IMR-90 (cell line): Measurements from ENCODE around the gene NCKIPSD. TPM values are rescaled to one million over a fixed set of nuclear protein-coding genes. Genes with fewer than 3 reads are reported as not detected.
A peak's percentile ranks its signal among the peaks of the same experiment; 100 is the strongest.

Experiments used
- ATAC-seq: fragments of 200-7000 bp; cut with Tn5 transposase; 2 replicates; pipeline ENCODE4 v1.9.1; 2020; ENCODE audit warnings: low read depth, mild to moderate bottlenecking, moderate library complexity
- BruUV-seq: library from RNA; stranded (reverse); fragments of 400-500 nt; replicated peaks from 2 replicates; lab custom pipeline; 2021; lab: Mats Ljungman, UMichigan
- CTCF ChIA-PET: fragments of 300-600 bp; formaldehyde crosslinking; extraction: SDS; loops from one replicate; lab custom pipeline; 2021; ENCODE audit warnings: antibody characterized with exemption; lab: Yijun Ruan, JAX
- POLR2A ChIA-PET: fragments of 300-600 bp; sonication (Branson Sonifier 250); formaldehyde crosslinking; loops from one replicate; lab custom pipeline; 2022; ENCODE audit warnings: antibody characterized with exemption; ENCODE audit not compliant: unreplicated experiment; lab: Charles Lee
- DNase-seq: peaks from one replicate; pipeline ENCODE4 v3.0.0; 2013
- H2AFZ ChIP-seq: replicated peaks from 2 replicates; pipeline ENCODE3; 2013; ENCODE audit warnings: low read length, mild to moderate bottlenecking; ENCODE audit not compliant: poor library complexity
- H2AK5ac ChIP-seq: 2 replicates; pipeline ENCODE4 v1.6.1; 2013; ENCODE audit warnings: low read depth, low read length, inconsistent platforms
- H2AK9ac ChIP-seq: replicated peaks from 2 replicates; pipeline ENCODE3; 2013; ENCODE audit warnings: mild to moderate bottlenecking, low read depth, low read length, moderate library complexity; ENCODE audit not compliant: poor library complexity
- H2BK120ac ChIP-seq: 2 replicates; pipeline ENCODE4 v1.6.1; 2013; ENCODE audit warnings: low read depth, low read length, inconsistent platforms
- H2BK15ac ChIP-seq: 3 replicates; pipeline ENCODE4 v1.6.1; 2013; ENCODE audit warnings: low read depth, low read length, inconsistent platforms
- H2BK20ac ChIP-seq: 2 replicates; pipeline ENCODE4 v1.6.1; 2013; ENCODE audit warnings: low read depth, mild to moderate bottlenecking, inconsistent platforms, low read length, moderate library complexity
- H2BK5ac ChIP-seq: 2 replicates; pipeline ENCODE4 v1.6.1; 2013; ENCODE audit warnings: mild to moderate bottlenecking, low read depth, low read length, inconsistent platforms; ENCODE audit not compliant: poor library complexity, severe bottlenecking
- H3K14ac ChIP-seq: replicated peaks from 2 replicates; pipeline ENCODE4 v1.6.1; 2013; ENCODE audit warnings: low read depth, low read length, inconsistent platforms
- H3K18ac ChIP-seq: 2 replicates; pipeline ENCODE4 v1.6.1; 2013; ENCODE audit warnings: low read depth, low read length, control low read depth
- H3K23ac ChIP-seq: 2 replicates; pipeline ENCODE4 v1.6.1; 2013; ENCODE audit warnings: low read depth, low read length, inconsistent platforms
- H3K27ac ChIP-seq: 2 replicates; pipeline ENCODE4 v1.5.1; 2013; ENCODE audit warnings: mild to moderate bottlenecking, control low read depth, low read length; ENCODE audit not compliant: insufficient read depth
- H3K27me3 ChIP-seq: 2 replicates; pipeline ENCODE4 v1.6.1; 2013; ENCODE audit warnings: low read length; ENCODE audit not compliant: control insufficient read depth, insufficient read depth
- H3K36me3 ChIP-seq: 2 replicates; pipeline ENCODE4 v1.6.1; 2013; ENCODE audit warnings: low read length, mixed read lengths; ENCODE audit not compliant: control insufficient read depth, insufficient read depth
- H3K4ac ChIP-seq: 2 replicates; pipeline ENCODE4 v1.6.1; 2013; ENCODE audit warnings: low read depth, low read length, inconsistent platforms
- H3K4me1 ChIP-seq: 2 replicates; pipeline ENCODE4 v1.6.1; 2013; ENCODE audit warnings: low read length, mixed read lengths; ENCODE audit not compliant: control insufficient read depth, insufficient read depth
- H3K4me2 ChIP-seq: 2 replicates; pipeline ENCODE4 v1.6.1; 2013; ENCODE audit warnings: low read depth, mild to moderate bottlenecking, control low read depth, low read length, moderate library complexity
- H3K4me3 ChIP-seq: 2 replicates; pipeline ENCODE4 v1.5.1; 2013; ENCODE audit warnings: low read depth, mild to moderate bottlenecking, control low read depth, low read length, moderate library complexity; ENCODE audit not compliant: insufficient read depth
- H3K56ac ChIP-seq: 2 replicates; pipeline ENCODE4 v1.6.1; 2013; ENCODE audit warnings: low read length, inconsistent platforms; ENCODE audit not compliant: insufficient read depth; ENCODE audit errors: extremely low read depth
- H3K79me1 ChIP-seq, 2 experiments: 2 replicates each; pipeline ENCODE4 v1.6.1; 2013; ENCODE audit warnings: low read length in 2 of 2, inconsistent platforms in 1 of 2, low read depth in 1 of 2
- H3K9ac ChIP-seq: 2 replicates; pipeline ENCODE4 v1.6.1; 2013; ENCODE audit warnings: low read depth, low read length, control low read depth
- H3K9me1 ChIP-seq: 2 replicates; pipeline ENCODE4 v1.6.1; 2013; ENCODE audit warnings: low read length, inconsistent platforms; ENCODE audit not compliant: insufficient read depth
- H3K9me3 ChIP-seq: 2 replicates; pipeline ENCODE4 v1.6.1; 2013; ENCODE audit warnings: low read length; ENCODE audit not compliant: control insufficient read depth, insufficient read depth
- H4K20me1 ChIP-seq: 2 replicates; pipeline ENCODE4 v1.6.1; 2013; ENCODE audit warnings: low read length, inconsistent platforms; ENCODE audit not compliant: insufficient read depth
- H4K5ac ChIP-seq: 2 replicates; pipeline ENCODE4 v1.6.1; 2013; ENCODE audit warnings: mild to moderate bottlenecking, low read depth, low read length, control low read depth
- H4K8ac ChIP-seq, 2 experiments: 2 replicates each; pipeline ENCODE4 v1.6.1; 2013; ENCODE audit warnings: low read depth in 2 of 2, low read length in 2 of 2, control low read depth in 1 of 2, inconsistent platforms in 1 of 2
- H4K91ac ChIP-seq: 2 replicates; pipeline ENCODE4 v1.6.1; 2013; ENCODE audit warnings: low read depth, low read length, inconsistent platforms; ENCODE audit not compliant: insufficient read depth
- BHLHE40 ChIP-seq: fragments of 150-350 bp; IDR thresholded peaks from 2 replicates; pipeline ENCODE4 v1.6.1; 2016; ENCODE audit warnings: mild to moderate bottlenecking, low read depth, low read length
- CEBPB ChIP-seq: IDR thresholded peaks from 2 replicates; pipeline ENCODE4 v1.6.1; 2012; ENCODE audit warnings: low read depth, low read length, improper control_type of control experiment
- MAFK ChIP-seq: IDR thresholded peaks from 2 replicates; pipeline ENCODE4 v1.6.1; 2012; ENCODE audit warnings: low read depth, low read length, improper control_type of control experiment
- NFE2L2 ChIP-seq: fragments of 150-350 bp; IDR thresholded peaks from 2 replicates; pipeline ENCODE4 v1.6.1; 2016; ENCODE audit warnings: low read depth, mild to moderate bottlenecking, low read length
- POLR2A ChIP-seq: IDR thresholded peaks from 2 replicates; pipeline ENCODE4 v1.6.1; 2012; ENCODE audit warnings: mild to moderate bottlenecking, low read depth, low read length
- RCOR1 ChIP-seq: IDR thresholded peaks from 2 replicates; pipeline ENCODE4 v1.6.1; 2012; ENCODE audit warnings: mild to moderate bottlenecking, low read length, improper control_type of control experiment; ENCODE audit not compliant: insufficient replicate concordance
- RFX5 ChIP-seq: IDR thresholded peaks from 2 replicates; pipeline ENCODE4 v1.8.0; 2012; ENCODE audit warnings: low read depth, mild to moderate bottlenecking, low read length, moderate library complexity
- SMC3 ChIP-seq: fragments of 150-350 bp; IDR thresholded peaks from 2 replicates; pipeline ENCODE4 v1.6.1; 2016; ENCODE audit warnings: low read depth, mild to moderate bottlenecking, antibody characterized with exemption, low read length, moderate library complexity
- WGBS, 2 experiments: methylation state at CpG; one replicate each; pipeline versions ENCODE4 v1.1.5 to v1.1.7; 2013; ENCODE audit warnings: missing lambda C conversion rate in 2 of 2; ENCODE audit not compliant: insufficient read length in 1 of 2; ENCODE audit errors: extremely low coverage in 2 of 2; 5-methylcytosine and 5-hydroxymethylcytosine counted together
- dilution Hi-C: fragments of 300-500 bp; cut with HindIII; formaldehyde crosslinking; loops from one replicate; pipeline ENCODE4 v1.14.3; 2018; ENCODE audit warnings: low sequenced_read_pairs; ENCODE audit not compliant: unreplicated experiment
- in situ Hi-C: fragments of 300-500 bp; cut with MboI; formaldehyde crosslinking; loops from 3 replicates; pipeline ENCODE4 v1.14.3; 2019; ENCODE audit warnings: low sequenced_read_pairs, inconsistent platforms, mixed read lengths
- intact Hi-C: fragments of 100-400 bp; cut with micrococcal nuclease; formaldehyde crosslinking; loops from 2 replicates; pipeline ENCODE4 v1.10.0; 2022
- polyA plus RNA-seq, 3 experiments: library from polyadenylated mRNA; depleted of rRNA; stranded (reverse); fragments of >200 nt; gene quantifications; 2 replicates each; pipeline ENCODE4 v1.2.3, GENCODE V29; 2012; ENCODE audit warnings: low replicate concordance in 1 of 3
- total RNA-seq: library from RNA; depleted of rRNA; stranded (reverse); fragments of >200 nt; gene quantifications from 2 replicates; pipeline ENCODE4 v1.2.3, GENCODE V29; 2012

NCKIPSD gene
- total and polyA plus RNA-seq, 2 of the 4 experiments (the other 2 are of a cell fraction): 21.0 to 38.3 TPM

- H2BK5ac ChIP-seq: peak overlapping the region; percentile 62
- peak overlapping the region; percentile 99 for H3K4me3 ChIP-seq
- peak overlapping the region; percentile 99 for H2AK9ac ChIP-seq
- H3K9me1 ChIP-seq: peaks cover 52% of the 10 kb centered on the region
- peak overlapping the region; percentile 95 for H3K23ac ChIP-seq
- peak overlapping the region; percentile 83 for H2AFZ ChIP-seq
- CTCF ChIA-PET: no interaction called here
- no peaks in the 10 kb centered on the region for H3K27me3 ChIP-seq
- BruUV-seq: no TSS peak
- H4K8ac ChIP-seq: peak overlapping the region; percentile 81 to 91; a peak in 3 of 4 replicates
- peaks cover 55% of the 10 kb centered on the region for H3K36me3 ChIP-seq
- H3K9me3 ChIP-seq: no peaks in the 10 kb centered on the region
- in situ Hi-C loops: no loop called here
- peak overlapping the region; percentile 99 for H3K9ac ChIP-seq
- peak overlapping the region; percentile 27 for H4K5ac ChIP-seq
- H2BK120ac ChIP-seq: peak overlapping the region; percentile 78; the same call in 1 of the 2 replicates
- TF ChIP-seq NFE2L2 (no peak), MAFK (no peak), POLR2A (no peak), SMC3 (no peak), CEBPB (no peak), RCOR1 (no peak), BHLHE40 (no peak), RFX5 (no peak)
- peaks cover 47% of the 10 kb centered on the region for H3K4me1 ChIP-seq
- peak overlapping the region; percentile 65 for H3K27ac ChIP-seq
- ATAC-seq (0 out of 2 replicates have a peak, but pooled peaks have one; percentile 1), DNase-seq (peak; percentile 38)
- peak overlapping the region; percentile 55 for H2AK5ac ChIP-seq
- intact Hi-C loops: loop anchor here (2.0 to 5.0 kb wide), 2 partner anchors 50 to 217 kb away; partner anchors contain the start of gene SLC26A6
- WGBS, 2 experiments: no CpG with 5 or more reads among the region's 7 CpGs
- H2BK20ac ChIP-seq: peak overlapping the region; percentile 55; the same call in 1 of the 2 replicates
- H3K4me2 ChIP-seq: peak overlapping the region; percentile 84
- peak overlapping the region; percentile 62 for H3K18ac ChIP-seq
- no peak overlapping the region; the same call in 1 of the 2 replicates for H3K56ac ChIP-seq
- H3K4ac ChIP-seq: peak overlapping the region; percentile 83
- POLR2A ChIA-PET: no interaction called here
- peak overlapping the region; percentile 53; the same call in 2 of the 3 replicates for H2BK15ac ChIP-seq
- H4K20me1 ChIP-seq: peaks cover 42% of the 10 kb centered on the region
- H4K91ac ChIP-seq: peak overlapping the region; percentile 46
- H3K14ac ChIP-seq: peak overlapping the region; percentile 92
- peaks cover 26 to 78% of the 10 kb centered on the region in 2 experiments for H3K79me1 ChIP-seq
- dilution Hi-C loops: no loop called here
Observed at GRCh38 chr3:48684480-48685143, 1.1 kb downstream of the NCKIPSD start.
